Loucy (cell line): ENCODE data around the gene SLC7A10.

Experiments used
- H2AFZ ChIP-seq: fragments of 200-600 bp; sonication (generic); 2 replicates; pipeline ENCODE4 v1.6.0; 2016; ENCODE audit warnings: antibody characterized with exemption, mild to moderate bottlenecking, low read length, moderate library complexity
- H3F3A ChIP-seq: fragments of 200-600 bp; 2 replicates; pipeline ENCODE4 v1.6.0; 2016; ENCODE audit warnings: antibody characterized with exemption, low read depth, mild to moderate bottlenecking
- H3K27me3 ChIP-seq: fragments of 200-600 bp; sonication (generic); 2 replicates; pipeline ENCODE4 v1.6.1; 2014; ENCODE audit warnings: low read length, mild to moderate bottlenecking; ENCODE audit not compliant: insufficient read depth, poor library complexity, severe bottlenecking
- H3K36me3 ChIP-seq: fragments of 200-600 bp; sonication (generic); 2 replicates; pipeline ENCODE4 v1.6.1; 2016; ENCODE audit warnings: low read length; ENCODE audit not compliant: insufficient read depth
- H3K4me1 ChIP-seq: fragments of 200-600 bp; sonication (generic); 2 replicates; pipeline ENCODE4 v1.5.1; 2014; ENCODE audit warnings: low read length, mild to moderate bottlenecking; ENCODE audit not compliant: insufficient read depth, poor library complexity, severe bottlenecking
- H3K4me2 ChIP-seq: fragments of 200-600 bp; sonication (generic); 2 replicates; pipeline ENCODE4 v1.6.0; 2014; ENCODE audit warnings: antibody characterized with exemption, low read length, low read depth, mild to moderate bottlenecking; ENCODE audit not compliant: poor library complexity, severe bottlenecking
- H3K4me3 ChIP-seq: fragments of 200-600 bp; sonication (generic); 2 replicates; pipeline ENCODE4 v1.5.1; 2014; ENCODE audit warnings: low read length, mild to moderate bottlenecking, mixed read lengths; ENCODE audit not compliant: poor library complexity, severe bottlenecking
- H3K79me2 ChIP-seq: fragments of 200-600 bp; sonication (generic); 2 replicates; pipeline ENCODE4 v1.6.1; 2014; ENCODE audit warnings: low read length; ENCODE audit not compliant: insufficient read depth
- H3K9ac ChIP-seq: fragments of 200-600 bp; sonication (generic); 2 replicates; pipeline ENCODE4 v1.6.0; 2014; ENCODE audit warnings: mild to moderate bottlenecking, low read depth, low read length, moderate library complexity; ENCODE audit not compliant: poor library complexity, severe bottlenecking
- H3K9me2 ChIP-seq: fragments of 200-600 bp; sonication (generic); replicated peaks from 2 replicates; pipeline ENCODE4 v1.6.1; 2016; ENCODE audit warnings: low read depth, low read length, mixed read lengths
- H3K9me3 ChIP-seq: fragments of 200-600 bp; sonication (generic); 2 replicates; pipeline ENCODE4 v1.6.1; 2014; ENCODE audit warnings: mild to moderate bottlenecking, antibody characterized with exemption, low read length, low read depth; ENCODE audit not compliant: insufficient read depth
- H4K20me1 ChIP-seq: fragments of 200-600 bp; sonication (generic); 2 replicates; pipeline ENCODE4 v1.6.0; 2014; ENCODE audit warnings: antibody characterized with exemption, low read length, mild to moderate bottlenecking; ENCODE audit not compliant: insufficient read depth, poor library complexity, severe bottlenecking
- CTCF ChIP-seq: fragments of 200-600 bp; sonication (generic); conservative IDR thresholded peaks from 2 replicates; pipeline ENCODE4 v1.5.1; 2014; ENCODE audit warnings: mild to moderate bottlenecking, antibody characterized with exemption, low read length
- EZH2phosphoT487 ChIP-seq: fragments of 200-600 bp; IDR thresholded peaks from 2 replicates; pipeline ENCODE4 v1.6.1; 2018; ENCODE audit warnings: antibody characterized with exemption, mild to moderate bottlenecking, moderate library complexity, borderline replicate concordance

Gene SLC7A10

GRCh38 chr19:33205110-33205509 is 20.5 kb downstream of the SLC7A10 start:
- Histone ChIP-seq H3K79me2 (no peaks in the 10 kb centered on the region), H3K4me1 (peaks cover 21% of the 10 kb centered on the region), H3K9me3 (no peaks in the 10 kb centered on the region), H3K4me3 (no peak overlapping the region), H3K4me2 (no peak overlapping the region), H3K9ac (no peak overlapping the region), H2AFZ (no peak overlapping the region), H3K36me3 (no peaks in the 10 kb centered on the region), H3F3A (no peaks in the 10 kb centered on the region), H3K9me2 (no peaks in the 10 kb centered on the region), H3K27me3 (no peaks in the 10 kb centered on the region), H4K20me1 (no peaks in the 10 kb centered on the region)
- no peak for TF ChIP-seq CTCF
- TF ChIP-seq EZH2phosphoT487: no peak

GRCh38 chr19:33204136-33204973 is 21.3 kb downstream of the SLC7A10 start:
- Histone ChIP-seq H3K9me2 (no peaks in the 10 kb centered on the region), H3F3A (no peaks in the 10 kb centered on the region), H2AFZ (no peak overlapping the region), H3K27me3 (no peaks in the 10 kb centered on the region), H3K36me3 (no peaks in the 10 kb centered on the region), H3K9me3 (no peaks in the 10 kb centered on the region), H3K79me2 (no peaks in the 10 kb centered on the region), H3K4me1 (peaks cover 19% of the 10 kb centered on the region), H3K4me3 (no peak overlapping the region), H3K4me2 (no peak overlapping the region), H4K20me1 (no peaks in the 10 kb centered on the region), H3K9ac (no peak overlapping the region)
- no peak for TF ChIP-seq CTCF
- TF ChIP-seq EZH2phosphoT487: no peak

- H3K9ac ChIP-seq: no peak overlapping the region
- TF ChIP-seq CTCF: no peak
- H4K20me1 ChIP-seq: no peaks in the 10 kb centered on the region
- H3F3A ChIP-seq: no peaks in the 10 kb centered on the region
- no peaks in the 10 kb centered on the region for H3K9me3 ChIP-seq
- H3K4me3 ChIP-seq: no peak overlapping the region
- no peaks in the 10 kb centered on the region for H3K27me3 ChIP-seq
- peaks cover 11% of the 10 kb centered on the region for H3K4me1 ChIP-seq
- no peak overlapping the region for H3K4me2 ChIP-seq
- H2AFZ ChIP-seq: no peak overlapping the region
- no peaks in the 10 kb centered on the region for H3K79me2 ChIP-seq
- no peaks in the 10 kb centered on the region for H3K9me2 ChIP-seq
- no peaks in the 10 kb centered on the region for H3K36me3 ChIP-seq
Measured at GRCh38 chr19:33203529-33203928, 22.1 kb downstream of the SLC7A10 start.
